PFSK-1 (cell line): ENCODE data around the gene WWC2.
A peak's percentile ranks its signal among the peaks of the same experiment; 100 is the strongest.

Experiments used
- POLR2AphosphoS5 ChIP-seq: IDR thresholded peaks from 2 replicates; pipeline ENCODE4 v1.6.1; 2012; ENCODE audit warnings: low read depth, mild to moderate bottlenecking, control low read depth, low read length, moderate library complexity
- REST ChIP-seq, 2 experiments: IDR thresholded peaks; 2 replicates each; pipeline versions ENCODE4 v1.6.1 to v1.8.0; 2011 to 2012; ENCODE audit warnings: low read depth in 2 of 2, low read length in 2 of 2, control low read depth in 1 of 2, inconsistent platforms in 1 of 2, mild to moderate bottlenecking in 1 of 2, moderate library complexity in 1 of 2; ENCODE audit not compliant: insufficient read depth in 1 of 2

GRCh38 chr4:183098723-183099536 is at the start of gene WWC2:
- peak; percentile 79 for TF ChIP-seq POLR2AphosphoS5
- no peak for TF ChIP-seq REST (IDR thresholded peaks at IDR 0.05; ENCODE audit: insufficient read depth in 1 of 2, low read depth in 2 of 2, low read length in 2 of 2)
